DOHH2 (cell line): ENCODE data around the gene ANKRD6.

ENCODE experiments used
- H3F3A ChIP-seq: fragments of 200-600 bp; sonication (generic), shearing (Covaris generic); 2 replicates; pipeline ENCODE4 v1.6.0; 2016; ENCODE audit warnings: antibody characterized with exemption, mild to moderate bottlenecking; ENCODE audit not compliant: control insufficient read depth, insufficient read depth
- H3K27ac ChIP-seq: fragments of 200-600 bp; sonication (generic); 2 replicates; pipeline ENCODE4 v1.5.1; 2014; ENCODE audit warnings: low read depth, mild to moderate bottlenecking, low read length, moderate library complexity
- H3K27me3 ChIP-seq: fragments of 200-600 bp; sonication (generic); 2 replicates; pipeline ENCODE4 v1.6.1; 2014; ENCODE audit warnings: mild to moderate bottlenecking, low read length, mixed read lengths; ENCODE audit not compliant: control insufficient read depth
- H3K36me3 ChIP-seq: fragments of 200-600 bp; sonication (generic); 2 replicates; pipeline ENCODE4 v1.6.1; 2014; ENCODE audit warnings: mild to moderate bottlenecking, low read length, moderate library complexity, mixed read lengths; ENCODE audit not compliant: control insufficient read depth
- H3K4me1 ChIP-seq: fragments of 200-600 bp; sonication (generic); 2 replicates; pipeline ENCODE4 v1.6.1; 2014; ENCODE audit warnings: mild to moderate bottlenecking, low read length, mixed read lengths; ENCODE audit not compliant: control insufficient read depth
- H3K4me2 ChIP-seq: fragments of 200-600 bp; sonication (generic); 2 replicates; pipeline ENCODE4 v1.6.0; 2014; ENCODE audit warnings: mild to moderate bottlenecking, low read length, moderate library complexity
- H3K4me3 ChIP-seq: fragments of 200-600 bp; sonication (generic); 2 replicates; pipeline ENCODE4 v1.5.1; 2014; ENCODE audit warnings: mild to moderate bottlenecking, low read length, mixed read lengths
- H3K79me2 ChIP-seq: fragments of 200-600 bp; sonication (generic); 2 replicates; pipeline ENCODE4 v1.6.1; 2014; ENCODE audit warnings: mild to moderate bottlenecking, low read length, mixed read lengths; ENCODE audit not compliant: control insufficient read depth
- H3K9me2 ChIP-seq: fragments of 200-600 bp; sonication (generic); replicated peaks from 2 replicates; pipeline ENCODE4 v1.6.1; 2014; ENCODE audit warnings: mild to moderate bottlenecking, low read length, mixed read lengths; ENCODE audit not compliant: control insufficient read depth
- H3K9me3 ChIP-seq: fragments of 200-600 bp; sonication (generic); 2 replicates; pipeline ENCODE4 v1.6.1; 2014; ENCODE audit warnings: antibody characterized with exemption, low read length, mixed read lengths; ENCODE audit not compliant: control insufficient read depth, insufficient read depth
- H4K20me1 ChIP-seq: fragments of 200-600 bp; sonication (generic); 2 replicates; pipeline ENCODE4 v1.6.0; 2014; ENCODE audit warnings: low read depth, mild to moderate bottlenecking, antibody characterized with exemption, low read length, moderate library complexity; ENCODE audit not compliant: control insufficient read depth, insufficient read depth
- EZH2phosphoT487 ChIP-seq: fragments of 200-600 bp; sonication (generic); IDR thresholded peaks from 2 replicates; pipeline ENCODE4 v1.6.1; 2017; ENCODE audit warnings: borderline replicate concordance, mild to moderate bottlenecking, antibody characterized with exemption, low read length, moderate library complexity, mixed read lengths
- TF ChIP-seq, protein P1 (sequence below): fragments of 200-600 bp; sonication (generic); IDR thresholded peaks from one replicate; pipeline ENCODE4 v1.5.1; 2014; ENCODE audit warnings: antibody characterized with exemption, mild to moderate bottlenecking, low read depth, low read length; ENCODE audit not compliant: poor library complexity, severe bottlenecking

ANKRD6 gene

DNA sequence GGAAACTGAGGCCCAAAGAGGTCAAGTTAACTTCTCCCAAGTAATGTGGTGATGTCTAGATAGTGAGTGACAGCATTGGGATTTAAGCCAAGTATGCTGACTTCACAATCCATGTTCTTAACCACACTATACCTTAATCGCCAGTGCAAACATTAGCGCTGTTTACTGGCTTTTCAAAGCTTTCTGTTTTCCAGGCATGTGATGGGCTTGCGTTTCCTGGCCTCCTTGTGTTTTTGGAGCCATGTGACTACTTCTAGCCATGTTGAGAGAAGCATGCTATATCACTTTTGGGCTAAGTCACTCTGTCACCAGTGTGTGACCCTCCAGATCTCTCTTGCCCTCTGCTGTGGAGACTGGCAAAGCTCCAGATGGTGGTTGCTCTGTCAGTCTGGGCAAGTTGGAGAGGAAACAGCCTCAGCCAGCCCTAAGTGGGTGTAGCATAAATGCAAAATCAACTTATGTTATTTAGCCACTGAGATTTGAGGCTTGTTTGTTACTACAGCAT lies 76.9 kb downstream of the ANKRD6 start:
- H3F3A ChIP-seq: no peaks in the 10 kb centered on the region
- H3K9me2 ChIP-seq: no peaks in the 10 kb centered on the region
- H4K20me1 ChIP-seq: no peaks in the 10 kb centered on the region
- H3K4me1 ChIP-seq: no peaks in the 10 kb centered on the region
- no peaks in the 10 kb centered on the region for H3K79me2 ChIP-seq
- H3K9me3 ChIP-seq: no peaks in the 10 kb centered on the region
- H3K4me3 ChIP-seq: no peak overlapping the region
- H3K27me3 ChIP-seq: peaks cover 3% of the 10 kb centered on the region; the same call in 1 of the 2 replicates
- no peak overlapping the region for H3K27ac ChIP-seq
- TF ChIP-seq EZH2phosphoT487: no peak
- TF ChIP-seq, protein P1, sequence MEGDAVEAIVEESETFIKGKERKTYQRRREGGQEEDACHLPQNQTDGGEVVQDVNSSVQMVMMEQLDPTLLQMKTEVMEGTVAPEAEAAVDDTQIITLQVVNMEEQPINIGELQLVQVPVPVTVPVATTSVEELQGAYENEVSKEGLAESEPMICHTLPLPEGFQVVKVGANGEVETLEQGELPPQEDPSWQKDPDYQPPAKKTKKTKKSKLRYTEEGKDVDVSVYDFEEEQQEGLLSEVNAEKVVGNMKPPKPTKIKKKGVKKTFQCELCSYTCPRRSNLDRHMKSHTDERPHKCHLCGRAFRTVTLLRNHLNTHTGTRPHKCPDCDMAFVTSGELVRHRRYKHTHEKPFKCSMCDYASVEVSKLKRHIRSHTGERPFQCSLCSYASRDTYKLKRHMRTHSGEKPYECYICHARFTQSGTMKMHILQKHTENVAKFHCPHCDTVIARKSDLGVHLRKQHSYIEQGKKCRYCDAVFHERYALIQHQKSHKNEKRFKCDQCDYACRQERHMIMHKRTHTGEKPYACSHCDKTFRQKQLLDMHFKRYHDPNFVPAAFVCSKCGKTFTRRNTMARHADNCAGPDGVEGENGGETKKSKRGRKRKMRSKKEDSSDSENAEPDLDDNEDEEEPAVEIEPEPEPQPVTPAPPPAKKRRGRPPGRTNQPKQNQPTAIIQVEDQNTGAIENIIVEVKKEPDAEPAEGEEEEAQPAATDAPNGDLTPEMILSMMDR: no peak
- H3K4me2 ChIP-seq: no peak overlapping the region
- no peaks in the 10 kb centered on the region for H3K36me3 ChIP-seq

DNA sequence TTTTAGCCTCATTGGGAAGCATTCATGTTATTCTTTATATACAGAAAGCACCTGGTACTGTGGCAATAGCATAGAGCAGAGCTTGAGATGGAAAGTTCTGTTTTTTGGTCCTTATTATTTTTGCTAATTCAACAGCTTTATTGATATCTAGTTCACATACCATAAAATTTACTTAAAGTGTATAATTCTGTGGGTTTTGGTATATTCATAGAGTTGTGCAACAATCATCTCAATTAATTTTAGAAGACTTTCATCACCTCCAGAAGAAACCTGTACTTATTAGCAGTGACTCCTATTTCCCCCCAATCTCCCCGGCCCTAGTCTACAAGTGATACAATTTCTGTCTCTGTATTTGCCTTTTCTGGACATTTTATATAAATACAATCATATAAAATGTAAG lies 77.4 kb downstream of the ANKRD6 start:
- Histone ChIP-seq H3F3A (no peaks in the 10 kb centered on the region), H3K9me2 (no peaks in the 10 kb centered on the region), H3K79me2 (no peaks in the 10 kb centered on the region), H4K20me1 (no peaks in the 10 kb centered on the region), H3K36me3 (no peaks in the 10 kb centered on the region), H3K4me2 (no peak overlapping the region), H3K27ac (no peak overlapping the region), H3K4me3 (no peak overlapping the region), H3K4me1 (no peaks in the 10 kb centered on the region), H3K27me3 (peaks cover 3% of the 10 kb centered on the region; the same call in 1 of the 2 replicates), H3K9me3 (no peaks in the 10 kb centered on the region)
- no peak for TF ChIP-seq EZH2phosphoT487
- TF ChIP-seq, protein P1: no peak

DNA sequence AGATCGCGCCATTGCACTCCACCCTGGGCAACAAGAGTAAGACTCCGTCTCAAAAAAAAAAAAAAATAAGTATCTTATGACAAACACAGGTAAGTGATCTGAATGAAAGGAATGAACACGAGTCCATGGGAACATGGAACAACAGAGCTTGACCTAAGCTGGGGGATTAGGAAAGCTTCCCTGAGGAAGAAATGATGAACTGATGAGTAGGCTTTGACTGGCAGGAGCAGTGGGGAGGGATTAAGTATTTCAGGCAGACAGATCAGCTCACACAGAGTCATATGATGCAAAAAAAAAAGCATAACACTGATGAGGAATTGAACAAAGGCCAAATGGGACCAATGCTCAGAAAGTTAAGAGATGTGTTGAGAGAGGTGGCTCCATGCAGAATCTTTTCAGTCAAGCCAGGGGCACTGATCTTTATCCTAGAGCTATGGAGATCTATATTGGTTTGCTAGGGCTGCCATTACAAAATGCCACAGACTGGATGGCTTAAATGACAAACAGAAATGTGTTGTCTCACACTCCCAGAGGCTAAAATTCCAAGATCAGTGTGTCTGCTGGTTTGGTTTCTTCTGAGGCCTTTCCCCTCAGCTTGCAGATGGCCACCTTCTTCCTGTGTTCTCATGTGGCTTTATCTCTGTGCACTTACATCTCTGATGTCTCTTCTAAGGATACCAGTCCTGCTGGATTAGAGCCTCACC lies 85.6 kb downstream of the ANKRD6 start:
- Histone ChIP-seq H3K4me3 (no peak overlapping the region), H3K36me3 (no peaks in the 10 kb centered on the region), H3K27ac (no peak overlapping the region), H3K4me1 (no peaks in the 10 kb centered on the region), H3K4me2 (no peak overlapping the region), H3K9me2 (no peaks in the 10 kb centered on the region), H3F3A (no peaks in the 10 kb centered on the region), H3K79me2 (no peaks in the 10 kb centered on the region), H4K20me1 (no peaks in the 10 kb centered on the region), H3K9me3 (no peaks in the 10 kb centered on the region), H3K27me3 (peaks cover 2% of the 10 kb centered on the region; the same call in 1 of the 2 replicates)
- TF ChIP-seq, protein P1: no peak
- no peak for TF ChIP-seq EZH2phosphoT487
